ENCODE results near the gene ADAR. TPM values are rescaled to one million over a fixed set of nuclear protein-coding genes. Genes with fewer than 3 reads are reported as not detected.

ADAR gene
- total RNA-seq, 4 donors from 2014 or later: 67.9 to 139 (median 100) TPM

DNA sequence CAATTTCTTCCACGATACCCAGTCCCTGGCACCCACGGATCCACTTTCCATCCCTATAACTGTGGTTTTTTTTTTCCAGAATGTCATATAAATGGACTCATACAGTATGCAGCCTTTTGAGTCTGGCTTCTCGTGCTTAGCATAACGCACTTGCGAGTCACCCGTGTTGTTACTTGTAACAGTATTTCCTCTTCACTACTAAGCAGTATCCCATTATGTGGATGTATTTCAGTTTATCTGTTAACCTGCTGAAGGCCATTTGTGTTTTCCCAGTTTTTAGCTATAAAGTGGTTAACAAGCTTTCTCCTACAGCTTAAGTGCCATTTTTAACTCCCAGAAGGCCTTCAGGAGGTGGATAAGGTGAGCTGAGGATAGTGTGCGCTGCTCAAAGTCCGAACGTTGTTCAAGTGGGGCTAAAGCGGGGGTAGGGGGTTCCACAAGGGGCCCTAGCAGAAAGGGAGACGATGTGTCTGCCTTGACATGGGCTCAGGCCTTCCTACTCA is 829 bp downstream of the ADAR start:
- TF ChIP-seq, protein P1, sequence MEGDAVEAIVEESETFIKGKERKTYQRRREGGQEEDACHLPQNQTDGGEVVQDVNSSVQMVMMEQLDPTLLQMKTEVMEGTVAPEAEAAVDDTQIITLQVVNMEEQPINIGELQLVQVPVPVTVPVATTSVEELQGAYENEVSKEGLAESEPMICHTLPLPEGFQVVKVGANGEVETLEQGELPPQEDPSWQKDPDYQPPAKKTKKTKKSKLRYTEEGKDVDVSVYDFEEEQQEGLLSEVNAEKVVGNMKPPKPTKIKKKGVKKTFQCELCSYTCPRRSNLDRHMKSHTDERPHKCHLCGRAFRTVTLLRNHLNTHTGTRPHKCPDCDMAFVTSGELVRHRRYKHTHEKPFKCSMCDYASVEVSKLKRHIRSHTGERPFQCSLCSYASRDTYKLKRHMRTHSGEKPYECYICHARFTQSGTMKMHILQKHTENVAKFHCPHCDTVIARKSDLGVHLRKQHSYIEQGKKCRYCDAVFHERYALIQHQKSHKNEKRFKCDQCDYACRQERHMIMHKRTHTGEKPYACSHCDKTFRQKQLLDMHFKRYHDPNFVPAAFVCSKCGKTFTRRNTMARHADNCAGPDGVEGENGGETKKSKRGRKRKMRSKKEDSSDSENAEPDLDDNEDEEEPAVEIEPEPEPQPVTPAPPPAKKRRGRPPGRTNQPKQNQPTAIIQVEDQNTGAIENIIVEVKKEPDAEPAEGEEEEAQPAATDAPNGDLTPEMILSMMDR (IDR thresholded peaks at IDR 0.05): no peak
- no peak for DNase-seq (ENCODE audit: low spot score)
- ATAC-seq (ENCODE audit: low FRiP score): no peak

- DNase-seq (ENCODE audit: low spot score) (no peak), ATAC-seq (ENCODE audit: low FRiP score) (no peak)
- TF ChIP-seq, protein P1 (IDR thresholded peaks at IDR 0.05): no peak
Observed at GRCh38 chr1:154605534-154605933, 2.5 kb downstream of the ADAR start.

GRCh38 chr1:154603317-154603716 is 4.7 kb downstream of the ADAR start:
- DNase-seq (ENCODE audit: low spot score) (no peak), ATAC-seq (ENCODE audit: low FRiP score) (no peak)
- TF ChIP-seq, protein P1 (IDR thresholded peaks at IDR 0.05): no peak

DNA sequence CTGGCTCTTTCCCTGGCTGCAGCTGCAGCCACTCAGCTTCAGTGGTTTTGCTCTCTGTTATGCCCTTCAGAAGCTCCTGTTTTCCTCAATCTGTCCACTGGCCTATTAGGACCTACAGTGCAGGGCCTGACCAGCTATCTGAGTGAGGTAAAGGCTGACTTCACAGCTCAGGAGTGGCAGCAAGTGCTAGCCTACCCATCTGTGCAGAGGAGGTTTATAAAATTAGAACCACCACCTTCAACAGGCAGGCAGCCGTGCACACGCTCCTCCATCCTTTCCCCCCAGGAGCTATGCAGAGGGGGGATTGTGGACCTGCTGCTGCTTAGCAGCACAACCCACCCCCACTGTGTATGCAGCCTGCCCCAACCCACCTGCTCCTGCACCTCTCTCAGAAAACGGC is 8.3 kb downstream of the ADAR start:
- ATAC-seq (ENCODE audit: low FRiP score): no peak
- TF ChIP-seq, protein P1 (IDR thresholded peaks at IDR 0.05): no peak
- no peak for DNase-seq (ENCODE audit: low spot score)

- ATAC-seq (ENCODE audit: low FRiP score): no peak
- DNase-seq (ENCODE audit: low spot score): no peak
- TF ChIP-seq, protein P1 (IDR thresholded peaks at IDR 0.05): no peak
Observed at GRCh38 chr1:154598871-154599635, 8.9 kb downstream of the ADAR start.

DNA sequence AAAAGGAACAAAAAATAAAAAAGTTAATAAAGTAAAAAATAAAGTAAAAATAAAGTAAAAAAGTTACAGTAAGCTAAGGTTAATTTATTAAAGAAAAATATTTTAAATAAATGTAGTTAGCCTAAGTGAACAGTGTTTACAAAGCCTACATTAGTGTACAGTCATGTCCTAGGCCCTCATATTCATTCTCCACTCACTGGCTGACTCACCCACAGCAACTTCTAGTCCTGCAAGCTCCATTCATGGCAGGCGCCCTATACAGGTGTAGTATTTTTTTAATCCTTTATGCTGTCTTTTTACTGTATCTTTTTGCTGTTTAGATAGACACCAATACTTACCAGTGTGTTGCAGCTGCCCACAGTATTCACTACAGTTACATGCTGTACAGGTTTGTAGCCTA is 12.4 kb downstream of the ADAR start:
- ATAC-seq (ENCODE audit: low FRiP score) (no peak), DNase-seq (ENCODE audit: low spot score) (no peak)
- TF ChIP-seq, protein P1 (IDR thresholded peaks at IDR 0.05): no peak

- DNase-seq (ENCODE audit: low spot score) (no peak), ATAC-seq (ENCODE audit: low FRiP score) (no peak)
- TF ChIP-seq, protein P1 (IDR thresholded peaks at IDR 0.05): no peak
Observed at GRCh38 chr1:154594811-154595210, 13.2 kb downstream of the ADAR start.

Measured in omental fat pad (tissue), 4 donors.